Ishikawa (cell line): ENCODE measurements around the gene TSPAN5.

Experiments
- CEBPB ChIP-seq: IDR thresholded peaks from 2 replicates; pipeline ENCODE4 v1.6.1; 2012
- CREB1 ChIP-seq: IDR thresholded peaks from 2 replicates; pipeline ENCODE4 v1.6.1; 2012; ENCODE audit warnings: low read depth
- EGR1 ChIP-seq: IDR thresholded peaks from 2 replicates; pipeline ENCODE4 v1.6.1; 2012
- EP300 ChIP-seq: IDR thresholded peaks from 2 replicates; pipeline ENCODE4 v1.6.1; 2012; ENCODE audit warnings: borderline replicate concordance
- FOXM1 ChIP-seq: IDR thresholded peaks from 2 replicates; pipeline ENCODE4 v1.6.1; 2012; ENCODE audit warnings: low read depth, borderline replicate concordance
- NFIC ChIP-seq: IDR thresholded peaks from 2 replicates; pipeline ENCODE4 v1.6.1; 2012
- RAD21 ChIP-seq: IDR thresholded peaks from 2 replicates; pipeline ENCODE4 v1.6.1; 2012; ENCODE audit warnings: low read depth
- TAF1 ChIP-seq: IDR thresholded peaks from 2 replicates; pipeline ENCODE4 v1.6.1; 2012; ENCODE audit warnings: low read depth, mild to moderate bottlenecking
- TCF12 ChIP-seq: IDR thresholded peaks from 2 replicates; pipeline ENCODE4 v1.6.1; 2012; ENCODE audit warnings: low read depth
- TEAD4 ChIP-seq: IDR thresholded peaks from 2 replicates; pipeline ENCODE4 v1.6.1; 2012
- YY1 ChIP-seq: IDR thresholded peaks from 2 replicates; pipeline ENCODE4 v1.6.1; 2012; ENCODE audit warnings: low read depth
- ZBTB7A ChIP-seq: IDR thresholded peaks from 2 replicates; pipeline ENCODE4 v1.6.1; 2012; ENCODE audit warnings: low read depth
- TF ChIP-seq, protein P1 (sequence below): IDR thresholded peaks from 2 replicates; pipeline ENCODE4 v1.6.1; 2012
- TF ChIP-seq, protein P2 (sequence below): IDR thresholded peaks from 2 replicates; pipeline ENCODE4 v1.6.1; 2012
- TF ChIP-seq, protein P3 (sequence below): IDR thresholded peaks from 2 replicates; pipeline ENCODE4 v1.6.1; 2012; ENCODE audit warnings: low read depth, mild to moderate bottlenecking

TSPAN5 gene

DNA sequence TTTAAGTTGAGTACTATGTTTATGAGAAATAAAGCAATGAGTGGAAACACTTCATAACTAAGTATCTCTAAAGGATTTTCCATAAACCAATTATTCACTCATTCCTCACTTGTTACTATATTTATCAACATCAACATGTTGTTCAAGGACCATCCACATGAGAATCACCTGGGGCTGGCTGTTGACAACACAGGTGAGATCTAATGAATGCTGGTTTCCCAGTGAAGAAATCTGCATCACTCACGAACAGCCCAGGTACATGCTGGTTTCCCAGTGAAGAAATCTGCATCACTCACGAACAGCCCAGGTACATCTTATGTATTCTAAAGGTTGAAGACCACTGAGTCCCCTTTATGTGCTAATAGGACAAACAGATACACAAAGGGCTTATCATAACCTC is 32.5 kb downstream of the TSPAN5 start:
- TF ChIP-seq RAD21 (no peak), TCF12 (no peak), TAF1 (no peak), EGR1 (no peak), CEBPB (no peak), NFIC (no peak), ZBTB7A (no peak), FOXM1 (no peak), EP300 (no peak)
- TF ChIP-seq, protein P1, sequence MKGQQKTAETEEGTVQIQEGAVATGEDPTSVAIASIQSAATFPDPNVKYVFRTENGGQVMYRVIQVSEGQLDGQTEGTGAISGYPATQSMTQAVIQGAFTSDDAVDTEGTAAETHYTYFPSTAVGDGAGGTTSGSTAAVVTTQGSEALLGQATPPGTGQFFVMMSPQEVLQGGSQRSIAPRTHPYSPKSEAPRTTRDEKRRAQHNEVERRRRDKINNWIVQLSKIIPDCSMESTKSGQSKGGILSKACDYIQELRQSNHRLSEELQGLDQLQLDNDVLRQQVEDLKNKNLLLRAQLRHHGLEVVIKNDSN: no peak

DNA sequence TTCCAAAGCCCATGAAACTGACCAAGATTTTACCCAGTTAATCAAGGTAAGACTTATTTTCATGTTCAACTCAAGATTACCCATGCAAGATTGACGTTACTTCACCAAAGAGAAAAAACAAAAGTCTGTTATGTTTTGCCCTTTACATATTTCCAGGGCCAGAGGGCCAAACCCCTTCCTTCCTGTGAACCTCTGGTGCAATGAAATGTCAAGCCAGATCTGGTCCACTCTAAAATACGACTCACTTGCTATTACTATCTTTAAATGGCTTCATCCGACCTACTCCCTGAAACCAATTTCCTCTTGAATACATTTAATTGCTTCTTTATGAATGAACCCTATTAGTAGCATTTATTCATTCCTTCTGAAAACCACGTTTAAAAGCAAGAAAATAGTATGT is 33.0 kb downstream of the TSPAN5 start:
- TF ChIP-seq NFIC (no peak), CREB1 (no peak), TAF1 (no peak), TCF12 (no peak), EGR1 (no peak), RAD21 (no peak), YY1 (no peak)
- TF ChIP-seq, protein P1: no peak
- TF ChIP-seq, protein P2, sequence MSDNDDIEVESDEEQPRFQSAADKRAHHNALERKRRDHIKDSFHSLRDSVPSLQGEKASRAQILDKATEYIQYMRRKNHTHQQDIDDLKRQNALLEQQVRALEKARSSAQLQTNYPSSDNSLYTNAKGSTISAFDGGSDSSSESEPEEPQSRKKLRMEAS: no peak

DNA sequence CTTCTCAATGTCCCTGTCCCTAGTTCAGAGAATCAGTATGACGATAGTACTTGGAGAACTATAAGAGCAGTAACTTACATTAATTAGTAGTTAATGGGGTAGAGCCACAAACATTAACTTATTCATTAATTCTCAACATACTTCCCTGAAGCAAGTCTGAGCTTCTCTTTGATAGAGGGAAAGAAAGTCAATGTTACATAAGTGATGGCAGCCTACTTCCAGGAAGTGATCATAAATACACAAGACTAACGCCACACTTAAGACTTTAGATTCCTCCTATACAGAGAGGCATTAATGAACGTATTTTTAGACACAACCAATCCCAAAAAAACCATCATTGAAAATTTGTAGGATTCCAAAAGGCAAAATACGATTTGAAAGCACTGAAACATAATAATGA is 33.8 kb downstream of the TSPAN5 start:
- TF ChIP-seq RAD21: no peak
- TF ChIP-seq TCF12: no peak
- TF ChIP-seq CREB1: no peak
- TF ChIP-seq NFIC: no peak
- no peak for TF ChIP-seq EGR1
- TF ChIP-seq CEBPB: no peak
- TF ChIP-seq, protein P1: no peak
- TF ChIP-seq, protein P3, sequence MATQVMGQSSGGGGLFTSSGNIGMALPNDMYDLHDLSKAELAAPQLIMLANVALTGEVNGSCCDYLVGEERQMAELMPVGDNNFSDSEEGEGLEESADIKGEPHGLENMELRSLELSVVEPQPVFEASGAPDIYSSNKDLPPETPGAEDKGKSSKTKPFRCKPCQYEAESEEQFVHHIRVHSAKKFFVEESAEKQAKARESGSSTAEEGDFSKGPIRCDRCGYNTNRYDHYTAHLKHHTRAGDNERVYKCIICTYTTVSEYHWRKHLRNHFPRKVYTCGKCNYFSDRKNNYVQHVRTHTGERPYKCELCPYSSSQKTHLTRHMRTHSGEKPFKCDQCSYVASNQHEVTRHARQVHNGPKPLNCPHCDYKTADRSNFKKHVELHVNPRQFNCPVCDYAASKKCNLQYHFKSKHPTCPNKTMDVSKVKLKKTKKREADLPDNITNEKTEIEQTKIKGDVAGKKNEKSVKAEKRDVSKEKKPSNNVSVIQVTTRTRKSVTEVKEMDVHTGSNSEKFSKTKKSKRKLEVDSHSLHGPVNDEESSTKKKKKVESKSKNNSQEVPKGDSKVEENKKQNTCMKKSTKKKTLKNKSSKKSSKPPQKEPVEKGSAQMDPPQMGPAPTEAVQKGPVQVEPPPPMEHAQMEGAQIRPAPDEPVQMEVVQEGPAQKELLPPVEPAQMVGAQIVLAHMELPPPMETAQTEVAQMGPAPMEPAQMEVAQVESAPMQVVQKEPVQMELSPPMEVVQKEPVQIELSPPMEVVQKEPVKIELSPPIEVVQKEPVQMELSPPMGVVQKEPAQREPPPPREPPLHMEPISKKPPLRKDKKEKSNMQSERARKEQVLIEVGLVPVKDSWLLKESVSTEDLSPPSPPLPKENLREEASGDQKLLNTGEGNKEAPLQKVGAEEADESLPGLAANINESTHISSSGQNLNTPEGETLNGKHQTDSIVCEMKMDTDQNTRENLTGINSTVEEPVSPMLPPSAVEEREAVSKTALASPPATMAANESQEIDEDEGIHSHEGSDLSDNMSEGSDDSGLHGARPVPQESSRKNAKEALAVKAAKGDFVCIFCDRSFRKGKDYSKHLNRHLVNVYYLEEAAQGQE: no peak
- TF ChIP-seq FOXM1: no peak
- TF ChIP-seq YY1: no peak
- no peak for TF ChIP-seq EP300
- TF ChIP-seq TAF1: no peak
- TF ChIP-seq TEAD4: no peak
- TF ChIP-seq, protein P2: no peak
- TF ChIP-seq ZBTB7A: no peak

DNA sequence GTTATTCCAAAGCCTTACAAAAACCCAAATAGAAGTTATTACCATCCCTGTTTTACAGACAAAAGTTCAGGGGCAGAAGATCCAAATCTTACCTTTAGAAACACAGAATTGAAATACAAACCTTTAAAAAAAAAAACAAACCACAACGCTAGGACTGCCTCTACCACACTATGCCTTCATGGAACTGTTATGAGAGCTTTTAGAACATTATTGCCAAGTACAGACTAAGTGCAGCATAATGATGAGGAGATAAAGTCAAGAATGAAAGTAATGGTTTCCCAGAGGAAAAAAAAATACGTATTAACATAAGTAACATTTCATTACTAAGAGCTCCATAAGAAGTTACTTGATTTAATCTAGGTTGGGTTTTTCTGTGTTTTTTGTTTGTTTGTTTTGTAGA is 34.3 kb downstream of the TSPAN5 start:
- TF ChIP-seq TAF1 (no peak), CREB1 (no peak), NFIC (no peak), TCF12 (no peak), EGR1 (no peak), CEBPB (no peak), ZBTB7A (no peak), TEAD4 (no peak), FOXM1 (no peak), EP300 (no peak), YY1 (no peak)
- TF ChIP-seq, protein P3: no peak
- TF ChIP-seq, protein P1: no peak
- TF ChIP-seq, protein P2: no peak

DNA sequence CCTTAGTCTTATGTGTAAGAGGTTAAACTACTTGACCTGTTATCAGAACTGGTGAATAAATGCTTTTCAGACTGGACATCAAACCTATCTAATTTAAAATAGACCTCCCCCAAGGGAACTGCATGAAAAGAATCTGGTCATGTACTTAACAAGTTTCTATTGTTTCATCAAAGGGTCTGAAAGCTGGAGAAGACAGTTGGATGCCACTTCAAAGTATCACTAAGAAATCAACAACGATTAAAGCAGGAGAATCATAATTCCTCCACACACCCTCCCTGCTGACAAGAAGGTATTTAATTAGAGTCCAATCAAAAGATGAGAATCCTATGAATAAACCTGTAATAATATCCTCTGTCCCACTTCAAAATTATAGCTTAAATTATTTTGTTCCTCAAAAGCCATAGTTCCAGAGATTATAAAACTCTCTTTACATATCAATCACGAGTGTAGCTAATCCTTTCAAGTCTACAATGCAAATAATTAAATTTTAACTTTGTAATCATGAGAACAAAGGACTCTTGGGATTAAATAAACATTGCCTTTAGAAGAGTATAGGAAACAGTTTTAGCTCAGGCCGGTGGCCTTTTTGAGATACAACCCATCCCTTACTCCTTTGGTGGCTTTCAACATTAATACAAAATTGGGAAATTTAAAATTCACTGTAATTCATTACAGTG is 35.1 kb downstream of the TSPAN5 start:
- TF ChIP-seq YY1 (no peak), NFIC (no peak), EP300 (no peak), CEBPB (no peak), EGR1 (no peak), CREB1 (no peak), TAF1 (no peak), TCF12 (no peak), FOXM1 (no peak), ZBTB7A (no peak)
- TF ChIP-seq, protein P3: no peak
- TF ChIP-seq, protein P2: no peak
